BJ (cell line): ENCODE data around the gene ANKZF1. TPM values are rescaled to one million over a fixed set of nuclear protein-coding genes. Genes with fewer than 3 reads are reported as not detected.

Experiments used
- CTCF ChIA-PET: fragments of 350-600 bp; formaldehyde crosslinking; extraction: SDS; loops from one replicate; lab custom pipeline; 2021; ENCODE audit warnings: antibody characterized with exemption, inconsistent platforms; lab: Yijun Ruan, JAX
- POLR2A ChIA-PET: fragments of 300-600 bp; sonication (Branson Sonifier 250); formaldehyde crosslinking; extraction: SDS; loops from one replicate; lab custom pipeline; 2021; ENCODE audit warnings: antibody characterized with exemption; lab: Charles Lee
- DNase-seq: peaks from one replicate; pipeline ENCODE4 v3.0.0-alpha.2; 2011; ENCODE audit warnings: low read depth
- H3K27me3 ChIP-seq: 2 replicates; pipeline ENCODE4 v1.6.0; 2011; ENCODE audit warnings: low read length; ENCODE audit not compliant: control insufficient read depth, insufficient read depth
- H3K36me3 ChIP-seq: 2 replicates; pipeline ENCODE4 v1.5.1; 2011; ENCODE audit warnings: low read length; ENCODE audit not compliant: control insufficient read depth, insufficient read depth
- H3K4me3 ChIP-seq: 2 replicates; pipeline ENCODE4 v1.5.1; 2011; ENCODE audit warnings: low read depth, mild to moderate bottlenecking, control low read depth, low read length
- polyA plus RNA-seq: library from polyadenylated mRNA; depleted of rRNA; stranded (reverse); fragments of >200 nt; gene quantifications from 2 replicates; pipeline ENCODE4 v1.2.3, GENCODE V29; 2011
- TF ChIP-seq, protein P1 (sequence below): IDR thresholded peaks from 2 replicates; pipeline ENCODE4 v1.5.1; 2011; ENCODE audit warnings: low read depth, mild to moderate bottlenecking, control low read depth, inconsistent platforms, low read length, moderate library complexity; ENCODE audit not compliant: insufficient read depth

The ANKZF1 gene
- polyA plus RNA-seq, 1 experiment, result 37.7 TPM

DNA sequence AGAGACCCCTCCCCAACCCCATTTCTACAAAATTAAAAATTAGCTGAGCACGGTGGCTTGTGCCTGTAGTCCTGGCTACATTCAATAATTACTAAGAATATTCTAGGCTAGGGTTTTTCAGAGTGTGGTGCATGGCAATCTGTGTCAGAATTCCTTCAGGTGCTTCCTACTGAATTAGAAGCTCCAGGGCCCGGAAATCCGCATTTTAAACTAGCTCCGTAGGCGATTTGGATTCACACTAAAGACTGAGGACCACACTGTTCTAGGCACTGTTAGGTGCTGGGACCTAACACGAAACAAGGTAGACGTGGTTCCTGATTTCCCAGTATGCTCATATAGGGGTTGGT lies 23.7 kb upstream of the ANKZF1 start:
- Histone ChIP-seq H3K27me3 (no peaks in the 10 kb centered on the region), H3K36me3 (peaks cover 9% of the 10 kb centered on the region), H3K4me3 (peak overlapping the region; percentile 47)
- TF ChIP-seq, protein P1, sequence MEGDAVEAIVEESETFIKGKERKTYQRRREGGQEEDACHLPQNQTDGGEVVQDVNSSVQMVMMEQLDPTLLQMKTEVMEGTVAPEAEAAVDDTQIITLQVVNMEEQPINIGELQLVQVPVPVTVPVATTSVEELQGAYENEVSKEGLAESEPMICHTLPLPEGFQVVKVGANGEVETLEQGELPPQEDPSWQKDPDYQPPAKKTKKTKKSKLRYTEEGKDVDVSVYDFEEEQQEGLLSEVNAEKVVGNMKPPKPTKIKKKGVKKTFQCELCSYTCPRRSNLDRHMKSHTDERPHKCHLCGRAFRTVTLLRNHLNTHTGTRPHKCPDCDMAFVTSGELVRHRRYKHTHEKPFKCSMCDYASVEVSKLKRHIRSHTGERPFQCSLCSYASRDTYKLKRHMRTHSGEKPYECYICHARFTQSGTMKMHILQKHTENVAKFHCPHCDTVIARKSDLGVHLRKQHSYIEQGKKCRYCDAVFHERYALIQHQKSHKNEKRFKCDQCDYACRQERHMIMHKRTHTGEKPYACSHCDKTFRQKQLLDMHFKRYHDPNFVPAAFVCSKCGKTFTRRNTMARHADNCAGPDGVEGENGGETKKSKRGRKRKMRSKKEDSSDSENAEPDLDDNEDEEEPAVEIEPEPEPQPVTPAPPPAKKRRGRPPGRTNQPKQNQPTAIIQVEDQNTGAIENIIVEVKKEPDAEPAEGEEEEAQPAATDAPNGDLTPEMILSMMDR, result no peak
- ChIA-PET CTCF (interaction anchor here (0.9 to 2.0 kb wide), 10 partner anchors 10 to 211 kb away, joined by 3 to 7 read pairs (median 4); partner anchors contain the start of genes CNPPD1, GLB1L and STK16), POLR2A (interaction anchor here (0.6 to 1.4 kb wide), 2 partner anchors 29 to 46 kb away, joined by 4 read pairs; partner anchors contain the start of genes CNPPD1 and NHEJ1)
- DNase-seq, result no peak

DNA sequence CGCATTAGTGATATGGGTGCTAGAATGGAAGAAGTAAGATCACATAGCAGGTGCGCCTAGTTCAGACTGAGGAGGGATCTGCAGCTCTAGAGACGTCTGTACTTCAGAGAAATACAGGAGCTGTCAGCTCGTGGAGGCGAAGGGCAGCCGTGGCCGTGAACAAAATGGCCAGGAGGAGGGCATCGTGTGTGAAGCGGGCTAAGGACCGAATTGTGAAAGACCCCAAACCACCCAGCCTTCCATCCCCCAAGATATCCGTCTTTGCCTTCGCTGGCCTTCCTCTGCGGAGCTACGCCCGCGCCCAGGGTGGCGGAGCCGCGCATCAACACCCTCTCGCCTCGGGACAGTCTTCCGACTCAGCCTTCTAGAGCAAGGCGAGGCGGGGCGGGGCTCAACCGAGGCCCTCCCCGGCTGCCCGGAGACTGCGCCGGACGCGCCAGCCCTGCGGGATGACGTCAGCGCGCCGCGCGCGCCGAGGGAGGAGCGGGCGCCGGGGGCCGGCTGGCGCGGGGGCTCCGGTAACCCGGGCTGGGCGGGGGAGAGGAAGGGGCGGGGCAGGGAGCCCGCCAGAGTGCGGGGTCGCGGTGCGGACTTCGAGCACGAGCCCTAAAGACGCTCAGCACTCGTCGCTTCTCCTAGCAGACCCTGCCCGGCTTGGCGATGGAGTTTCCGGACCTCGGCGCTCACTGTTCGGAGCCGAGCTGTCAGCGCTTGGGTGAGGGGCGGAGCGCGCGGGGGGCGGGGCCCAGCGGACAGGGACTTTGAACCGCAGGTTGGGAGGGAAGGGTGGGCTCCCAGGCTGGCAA lies 23.1 kb upstream of the ANKZF1 start, which contains the start of gene ZFAND2B:
ZFAND2B (plus strand) TSS at position 455 of the 806 bp plus-strand sequence; CDS start at position 661, 206 bp downstream.
- no peaks in the 10 kb centered on the region for H3K27me3 ChIP-seq
- H3K36me3 ChIP-seq, result peaks cover 10% of the 10 kb centered on the region
- ChIA-PET CTCF (interaction anchor here (0.6 to 3.6 kb wide), 13 partner anchors 10 to 212 kb away, joined by 3 to 15 read pairs (median 4); partner anchors contain the start of genes CNPPD1, GLB1L and STK16), POLR2A (interaction anchor here (0.6 to 1.4 kb wide), 4 partner anchors 13 to 181 kb away, joined by 3 to 4 read pairs (median 4); partner anchors contain the start of genes ABCB6, CNPPD1, DNPEP and NHEJ1)
- H3K4me3 ChIP-seq, result peak within 1 kb of the TSS; percentile 63
- TF ChIP-seq, protein P1, result 0 out of 2 replicates have a peak, but pooled peaks have one; percentile 11
- DNase-seq, result peak; percentile 55

DNA sequence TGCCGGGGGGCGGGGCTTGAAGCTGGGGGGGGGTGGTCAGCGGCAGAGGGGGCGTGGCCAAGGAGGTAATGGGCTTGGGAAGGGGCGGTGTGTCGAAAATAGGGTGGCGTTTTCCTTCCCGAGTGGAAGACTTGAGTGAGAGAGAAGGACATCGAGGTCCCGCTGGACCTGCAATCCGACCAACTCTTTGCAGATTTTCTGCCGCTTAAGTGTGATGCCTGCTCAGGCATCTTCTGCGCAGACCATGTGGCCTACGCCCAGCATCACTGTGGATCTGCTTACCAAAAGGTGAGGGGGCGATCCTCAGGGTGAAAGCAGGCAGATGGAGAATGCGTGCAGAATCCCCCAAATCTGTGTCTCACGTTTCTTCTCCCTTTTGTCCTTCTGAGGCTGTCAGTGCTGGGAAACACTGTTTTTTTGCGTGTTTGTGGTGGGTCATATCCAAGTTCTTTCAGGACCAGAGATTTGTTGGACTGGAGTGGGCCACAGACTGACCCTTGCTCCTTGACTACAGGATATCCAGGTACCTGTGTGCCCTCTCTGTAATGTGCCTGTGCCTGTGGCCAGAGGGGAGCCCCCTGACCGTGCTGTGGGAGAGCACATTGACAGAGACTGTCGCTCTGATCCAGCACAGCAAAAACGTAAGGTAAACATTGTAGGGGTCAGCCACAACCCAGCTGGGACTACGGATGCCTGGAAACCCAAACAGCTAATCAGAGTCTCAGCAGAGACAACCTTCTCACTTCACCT lies 22.3 kb upstream of the ANKZF1 start:
- Histone ChIP-seq H3K27me3 (no peaks in the 10 kb centered on the region), H3K4me3 (peak overlapping the region; percentile 63), H3K36me3 (peaks cover 10% of the 10 kb centered on the region)
- CTCF ChIA-PET, result interaction anchor here (1.0 to 3.6 kb wide), 12 partner anchors 11 to 178 kb away, joined by 3 to 15 read pairs (median 4); partner anchors contain the start of gene CNPPD1
- POLR2A ChIA-PET, result interaction anchor here (0.6 to 1.4 kb wide), 4 partner anchors 11 to 180 kb away, joined by 3 to 4 read pairs (median 4); partner anchors contain the start of genes ABCB6, CNPPD1 and DNPEP
- DNase-seq, result no peak
- TF ChIP-seq, protein P1, result no peak

DNA sequence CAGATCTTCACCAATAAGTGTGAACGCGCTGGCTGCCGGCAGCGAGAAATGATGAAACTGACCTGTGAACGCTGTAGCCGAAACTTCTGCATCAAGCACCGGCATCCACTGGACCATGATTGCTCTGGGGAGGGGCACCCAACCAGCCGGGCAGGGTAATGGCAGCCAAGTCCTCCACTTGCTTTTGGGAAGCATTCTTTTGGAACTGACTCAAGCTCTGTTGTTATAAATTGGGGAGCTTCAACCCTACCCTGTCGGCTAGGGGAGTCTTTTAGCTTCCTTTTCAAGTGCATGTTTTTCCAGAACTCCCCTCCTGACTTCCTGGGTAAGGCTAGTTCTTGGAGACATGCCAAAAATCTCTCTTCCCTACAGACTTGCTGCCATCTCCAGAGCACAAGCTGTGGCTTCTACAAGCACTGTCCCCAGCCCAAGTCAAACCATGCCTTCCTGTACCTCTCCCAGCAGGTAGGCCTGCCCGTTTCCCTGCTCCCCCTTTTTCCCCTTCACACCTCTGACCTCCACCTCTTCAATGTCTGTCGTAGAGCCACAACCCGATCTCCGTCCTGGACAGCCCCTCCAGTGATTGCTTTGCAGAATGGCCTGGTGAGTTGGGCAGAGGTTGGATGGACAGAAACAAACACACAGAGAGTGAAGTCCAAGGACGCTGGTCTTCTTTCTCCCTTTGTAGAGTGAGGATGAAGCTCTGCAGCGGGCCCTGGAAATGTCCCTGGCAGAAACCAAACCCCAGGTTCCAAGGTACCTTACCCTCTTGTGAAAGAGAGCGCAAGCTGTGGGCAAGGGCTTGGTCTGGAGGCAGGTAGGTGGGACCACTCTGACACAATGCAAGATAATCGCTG lies 21.5 kb upstream of the ANKZF1 start:
- Histone ChIP-seq H3K27me3 (no peaks in the 10 kb centered on the region), H3K4me3 (peak overlapping the region; percentile 63; the same call in 1 of the 2 replicates), H3K36me3 (peaks cover 14% of the 10 kb centered on the region)
- ChIA-PET POLR2A (interaction anchor here (0.7 kb wide), 1 partner anchor 10 kb away, joined by 3 read pairs; no protein-coding TSS in a partner anchor), CTCF (interaction anchor here (0.6 to 3.6 kb wide), 9 partner anchors 10 to 440 kb away, joined by 3 to 15 read pairs (median 4); partner anchors contain the start of gene ABCB6)
- DNase-seq, result no peak
- TF ChIP-seq, protein P1, result no peak
